SK-N-SH treated with all-trans-retinoic acid at 6 μM for 48 hours (cell line): ENCODE results near the gene LPAR3.

ENCODE experiments used
- ATAC-seq: fragments of 200-7000 bp; cut with Tn5 transposase; 3 replicates; pipeline ENCODE4 v1.9.1; 2020; ENCODE audit warnings: mild to moderate bottlenecking, moderate library complexity
- ARNTL ChIP-seq: fragments of 450-650 bp; formaldehyde crosslinking; IDR thresholded peaks from 2 replicates; pipeline ENCODE4 v1.5.0; 2020; ENCODE audit warnings: low read depth, mild to moderate bottlenecking, moderate library complexity, borderline replicate concordance
- BACH2 ChIP-seq: fragments of 250-450 bp; sonication (Bioruptor Pico); IDR thresholded peaks from 2 replicates; pipeline ENCODE4 v1.9.0; 2021; ENCODE audit warnings: mild to moderate bottlenecking, borderline replicate concordance
- CSDC2 ChIP-seq: fragments of 250-450 bp; sonication (Bioruptor Pico); IDR thresholded peaks from 2 replicates; pipeline ENCODE4 v1.5.0; 2020; ENCODE audit warnings: mild to moderate bottlenecking, moderate library complexity
- ESRRG ChIP-seq: fragments of 250-450 bp; sonication (Bioruptor Pico); IDR thresholded peaks from 2 replicates; pipeline ENCODE4 v1.6.1; 2021; ENCODE audit warnings: mild to moderate bottlenecking
- GLIS3 ChIP-seq: fragments of 250-450 bp; sonication (Bioruptor Pico); IDR thresholded peaks from 2 replicates; pipeline ENCODE4 v1.5.0; 2020; ENCODE audit warnings: mild to moderate bottlenecking, moderate library complexity
- ISL1 ChIP-seq: fragments of 250-450 bp; sonication (Bioruptor Pico); IDR thresholded peaks from 2 replicates; pipeline ENCODE4 v2.1.2; 2022; ENCODE audit warnings: mild to moderate bottlenecking, moderate library complexity
- OSR1 ChIP-seq: fragments of 250-450 bp; sonication (Bioruptor Pico); IDR thresholded peaks from 2 replicates; pipeline ENCODE4 v1.8.0; 2022; ENCODE audit warnings: moderate library complexity, mild to moderate bottlenecking, inconsistent platforms
- PATZ1 ChIP-seq: fragments of 250-450 bp; sonication (Bioruptor Pico); IDR thresholded peaks from 2 replicates; pipeline ENCODE4 v1.8.0; 2020; ENCODE audit warnings: mild to moderate bottlenecking, moderate library complexity, borderline replicate concordance
- PPARA ChIP-seq: fragments of 250-450 bp; sonication (Bioruptor Pico); IDR thresholded peaks from 2 replicates; pipeline ENCODE4 v1.5.0; 2020; ENCODE audit warnings: mild to moderate bottlenecking, borderline replicate concordance
- RARB ChIP-seq: fragments of 250-450 bp; sonication (Bioruptor Pico); IDR thresholded peaks from 2 replicates; pipeline ENCODE4 v1.8.0; 2021; ENCODE audit warnings: mild to moderate bottlenecking, moderate library complexity
- SNAI2 ChIP-seq: fragments of 250-450 bp; sonication (Bioruptor Pico); IDR thresholded peaks from 2 replicates; pipeline ENCODE4 v1.5.0; 2020; ENCODE audit warnings: mild to moderate bottlenecking, moderate library complexity
- TCF4 ChIP-seq: fragments of 250-450 bp; sonication (Bioruptor Pico); IDR thresholded peaks from 2 replicates; pipeline ENCODE4 v1.8.0; 2021; ENCODE audit warnings: mild to moderate bottlenecking, moderate library complexity, borderline replicate concordance
- TSHZ2 ChIP-seq: fragments of 250-450 bp; sonication (Bioruptor Pico); IDR thresholded peaks from 2 replicates; pipeline ENCODE4 v1.5.0; 2020; ENCODE audit warnings: mild to moderate bottlenecking, moderate library complexity
- ZC3H10 ChIP-seq: fragments of 250-450 bp; sonication (Bioruptor Pico); IDR thresholded peaks from 2 replicates; pipeline ENCODE4 v1.5.1; 2021; ENCODE audit warnings: mild to moderate bottlenecking, moderate library complexity
- ZFP3 ChIP-seq: fragments of 250-450 bp; sonication (Bioruptor Pico); IDR thresholded peaks from 2 replicates; pipeline ENCODE4 v1.5.0; 2020; ENCODE audit warnings: mild to moderate bottlenecking, moderate library complexity
- ZFP30 ChIP-seq: fragments of 450-650 bp; formaldehyde crosslinking; IDR thresholded peaks from 2 replicates; pipeline ENCODE4 v1.5.0; 2022; ENCODE audit warnings: mild to moderate bottlenecking, moderate library complexity
- ZNF565 ChIP-seq: fragments of 450-650 bp; formaldehyde crosslinking; conservative IDR thresholded peaks from 2 replicates; pipeline ENCODE4 v1.5.0; 2020; ENCODE audit warnings: low read depth, mild to moderate bottlenecking, moderate library complexity
- ZNF70 ChIP-seq: fragments of 450-650 bp; formaldehyde crosslinking; IDR thresholded peaks from 2 replicates; pipeline ENCODE4 v1.5.0; 2020; ENCODE audit warnings: mild to moderate bottlenecking, moderate library complexity
- ZNF8 ChIP-seq: fragments of 450-650 bp; formaldehyde crosslinking; IDR thresholded peaks from 2 replicates; pipeline ENCODE4 v1.5.0; 2020; ENCODE audit warnings: mild to moderate bottlenecking, moderate library complexity
- TF ChIP-seq, protein P1 (sequence below): fragments of 250-450 bp; sonication (Bioruptor Pico); IDR thresholded peaks from 2 replicates; pipeline ENCODE4 v1.5.1; 2020; ENCODE audit warnings: low read depth, mild to moderate bottlenecking, moderate library complexity
- TF ChIP-seq, protein P2 (sequence below): fragments of 250-450 bp; sonication (Bioruptor Pico); IDR thresholded peaks from 2 replicates; pipeline ENCODE4 v1.8.0; 2021; ENCODE audit warnings: low read depth, mild to moderate bottlenecking, moderate library complexity, borderline replicate concordance

LPAR3 gene

DNA sequence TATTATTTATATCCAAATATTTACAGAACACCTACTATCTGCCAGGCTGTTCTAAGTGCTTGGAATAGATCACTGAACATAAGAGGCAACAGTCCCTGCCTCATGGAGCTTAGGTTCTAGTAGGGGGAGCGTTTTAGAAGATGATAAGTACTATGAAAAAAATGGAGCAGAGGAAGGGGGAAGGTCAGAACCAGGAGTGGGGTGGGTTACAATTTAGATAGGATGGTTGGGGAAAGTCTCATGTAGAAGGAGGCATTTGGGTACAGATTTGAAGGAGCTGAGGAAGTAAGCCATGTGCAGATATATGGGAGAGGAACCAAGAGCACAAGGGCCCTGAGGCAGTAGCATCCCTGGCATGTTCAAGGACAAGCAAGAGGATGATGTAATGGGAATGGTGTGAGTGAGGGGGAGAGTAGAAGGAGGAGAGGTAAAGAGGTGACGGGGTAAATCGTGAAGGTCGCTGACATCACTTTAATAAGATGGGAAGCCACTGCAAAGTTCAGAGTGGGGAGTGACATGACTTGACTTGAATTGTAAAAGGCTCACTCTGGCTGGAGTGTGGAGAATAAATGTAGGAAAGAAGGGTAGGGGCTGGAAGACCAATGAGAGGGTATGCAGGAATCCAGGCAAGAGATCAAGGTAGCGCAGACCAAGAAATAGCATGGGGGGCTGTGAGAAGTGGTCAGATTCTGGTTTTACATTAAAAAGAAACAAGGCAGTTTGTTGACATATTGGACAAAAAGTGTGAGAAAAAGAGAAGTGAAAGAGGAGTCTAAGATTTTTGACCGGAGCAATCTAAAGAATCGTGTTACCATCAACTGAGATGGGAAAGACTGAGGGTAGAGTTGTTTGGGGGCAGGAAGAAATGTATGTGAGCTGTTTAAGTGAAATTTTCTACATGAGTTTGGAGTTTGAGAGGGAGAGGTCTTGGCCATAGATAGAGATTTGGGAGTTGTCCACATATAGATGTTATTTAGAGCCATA is 92.6 kb downstream of the LPAR3 start:
- no peak for ATAC-seq
- no peak for TF ChIP-seq TSHZ2 (CRISPR knock-in tag)
- TF ChIP-seq GLIS3 (CRISPR knock-in tag), result no peak
- TF ChIP-seq TCF4 (CRISPR knock-in tag), result no peak
- TF ChIP-seq ZC3H10 (CRISPR knock-in tag), result no peak
- TF ChIP-seq, protein P1, sequence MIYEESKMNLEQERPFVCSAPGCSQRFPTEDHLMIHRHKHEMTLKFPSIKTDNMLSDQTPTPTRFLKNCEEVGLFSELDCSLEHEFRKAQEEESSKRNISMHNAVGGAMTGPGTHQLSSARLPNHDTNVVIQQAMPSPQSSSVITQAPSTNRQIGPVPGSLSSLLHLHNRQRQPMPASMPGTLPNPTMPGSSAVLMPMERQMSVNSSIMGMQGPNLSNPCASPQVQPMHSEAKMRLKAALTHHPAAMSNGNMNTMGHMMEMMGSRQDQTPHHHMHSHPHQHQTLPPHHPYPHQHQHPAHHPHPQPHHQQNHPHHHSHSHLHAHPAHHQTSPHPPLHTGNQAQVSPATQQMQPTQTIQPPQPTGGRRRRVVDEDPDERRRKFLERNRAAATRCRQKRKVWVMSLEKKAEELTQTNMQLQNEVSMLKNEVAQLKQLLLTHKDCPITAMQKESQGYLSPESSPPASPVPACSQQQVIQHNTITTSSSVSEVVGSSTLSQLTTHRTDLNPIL (CRISPR knock-in tag), result no peak
- no peak for TF ChIP-seq ZFP30 (CRISPR knock-in tag)
- no peak for TF ChIP-seq ESRRG
- TF ChIP-seq RARB (CRISPR knock-in tag), result no peak
- TF ChIP-seq BACH2 (CRISPR knock-in tag), result no peak
- no peak for TF ChIP-seq ARNTL (CRISPR knock-in tag)

- TF ChIP-seq ZNF565 (CRISPR knock-in tag), result no peak
- TF ChIP-seq ZFP3 (CRISPR knock-in tag), result no peak
- TF ChIP-seq ZNF8 (CRISPR knock-in tag), result no peak
- no peak for TF ChIP-seq ISL1 (CRISPR knock-in tag)
- no peak for TF ChIP-seq ZNF70 (CRISPR knock-in tag)
- TF ChIP-seq ESRRG, result no peak
- TF ChIP-seq ZFP30 (CRISPR knock-in tag), result no peak
- TF ChIP-seq OSR1, result no peak
- no peak for TF ChIP-seq BACH2 (CRISPR knock-in tag)
- TF ChIP-seq, protein P2, sequence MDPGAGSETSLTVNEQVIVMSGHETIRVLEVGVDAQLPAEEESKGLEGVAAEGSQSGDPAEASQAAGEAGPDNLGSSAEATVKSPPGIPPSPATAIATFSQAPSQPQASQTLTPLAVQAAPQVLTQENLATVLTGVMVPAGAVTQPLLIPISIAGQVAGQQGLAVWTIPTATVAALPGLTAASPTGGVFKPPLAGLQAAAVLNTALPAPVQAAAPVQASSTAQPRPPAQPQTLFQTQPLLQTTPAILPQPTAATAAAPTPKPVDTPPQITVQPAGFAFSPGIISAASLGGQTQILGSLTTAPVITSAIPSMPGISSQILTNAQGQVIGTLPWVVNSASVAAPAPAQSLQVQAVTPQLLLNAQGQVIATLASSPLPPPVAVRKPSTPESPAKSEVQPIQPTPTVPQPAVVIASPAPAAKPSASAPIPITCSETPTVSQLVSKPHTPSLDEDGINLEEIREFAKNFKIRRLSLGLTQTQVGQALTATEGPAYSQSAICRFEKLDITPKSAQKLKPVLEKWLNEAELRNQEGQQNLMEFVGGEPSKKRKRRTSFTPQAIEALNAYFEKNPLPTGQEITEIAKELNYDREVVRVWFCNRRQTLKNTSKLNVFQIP (CRISPR knock-in tag), result no peak
- no peak for TF ChIP-seq CSDC2 (CRISPR knock-in tag)
- TF ChIP-seq RARB (CRISPR knock-in tag), result no peak
- TF ChIP-seq GLIS3 (CRISPR knock-in tag), result no peak
- TF ChIP-seq TSHZ2 (CRISPR knock-in tag), result no peak
- TF ChIP-seq SNAI2 (CRISPR knock-in tag), result no peak
- no peak for TF ChIP-seq PATZ1 (CRISPR knock-in tag)
- no peak for TF ChIP-seq ARNTL (CRISPR knock-in tag)
- no peak for TF ChIP-seq PPARA (CRISPR knock-in tag)
- ATAC-seq, result no peak
These were observed 95.4 kb downstream of the LPAR3 start for GRCh38 chr1:84797603-84798002.
